ENCODE results near the gene ARHGAP33.

ARHGAP33 gene

DNA sequence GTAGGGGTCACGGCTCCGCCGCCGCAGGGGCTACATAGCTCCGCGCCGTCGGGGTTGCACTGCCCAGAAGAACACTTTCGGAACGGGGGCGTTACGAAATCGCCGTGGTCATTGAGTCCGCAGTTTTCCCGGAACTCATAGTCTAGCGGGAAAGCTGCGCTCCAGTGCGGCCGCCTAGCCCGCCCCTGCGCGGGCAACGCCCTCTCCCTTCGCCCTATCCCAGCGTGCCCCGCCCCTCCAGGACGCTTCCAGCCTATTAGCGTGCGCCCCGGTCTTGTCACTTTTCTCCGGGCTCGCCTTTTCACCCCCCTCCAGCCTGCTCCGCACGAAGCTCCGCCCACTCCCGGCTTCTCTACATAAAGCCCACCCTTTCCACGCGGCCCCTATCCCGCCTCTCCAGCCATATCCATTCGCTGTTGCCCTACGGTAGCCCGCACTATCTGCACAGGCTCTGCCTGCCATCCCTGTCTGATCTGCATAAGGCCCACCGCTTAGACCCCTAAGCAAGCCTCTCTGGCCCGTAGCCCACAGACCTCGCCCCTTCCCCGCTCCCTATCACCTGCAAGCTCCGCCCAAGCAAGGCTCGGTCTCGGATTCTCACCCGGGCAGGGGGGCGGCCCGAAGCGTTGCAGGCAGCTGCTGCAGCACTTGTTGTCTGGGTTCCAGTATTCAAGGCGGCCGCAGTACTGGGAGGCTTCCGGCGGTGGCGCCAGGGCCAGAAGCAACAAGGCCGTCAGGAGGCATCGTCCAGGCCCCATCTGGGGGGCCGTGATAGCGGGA lies 34.8 kb upstream of the ARHGAP33 start:
- peak; percentile 98 for DNase-seq (ENCODE audit: low spot score)

DNA sequence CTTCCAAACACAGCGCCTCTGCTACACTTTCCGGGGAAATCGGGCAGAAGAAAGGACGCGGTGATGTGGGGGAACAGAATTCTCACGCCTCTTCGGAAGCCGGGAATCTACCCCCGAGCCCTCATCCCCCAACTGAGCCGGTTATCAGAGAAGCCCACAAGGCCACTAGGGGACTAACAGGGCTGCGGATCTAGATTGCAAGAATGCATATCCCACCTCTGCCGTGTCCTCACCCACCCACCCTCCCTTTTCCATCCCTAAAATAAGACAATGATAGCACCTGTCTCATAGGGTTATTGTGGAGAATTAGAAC lies 34.2 kb upstream of the ARHGAP33 start:
- no peak for DNase-seq (ENCODE audit: low spot score)

GRCh38 chr19:35742121-35742724 lies 33.1 kb upstream of the ARHGAP33 start, which contains the start of gene IGFLR1:
Gene IGFLR1 (minus strand): TSS chr19:35742452. CDS start chr19:35741180, 1,272 bp downstream.
- DNase-seq (ENCODE audit: low spot score): peak; percentile 58

DNA sequence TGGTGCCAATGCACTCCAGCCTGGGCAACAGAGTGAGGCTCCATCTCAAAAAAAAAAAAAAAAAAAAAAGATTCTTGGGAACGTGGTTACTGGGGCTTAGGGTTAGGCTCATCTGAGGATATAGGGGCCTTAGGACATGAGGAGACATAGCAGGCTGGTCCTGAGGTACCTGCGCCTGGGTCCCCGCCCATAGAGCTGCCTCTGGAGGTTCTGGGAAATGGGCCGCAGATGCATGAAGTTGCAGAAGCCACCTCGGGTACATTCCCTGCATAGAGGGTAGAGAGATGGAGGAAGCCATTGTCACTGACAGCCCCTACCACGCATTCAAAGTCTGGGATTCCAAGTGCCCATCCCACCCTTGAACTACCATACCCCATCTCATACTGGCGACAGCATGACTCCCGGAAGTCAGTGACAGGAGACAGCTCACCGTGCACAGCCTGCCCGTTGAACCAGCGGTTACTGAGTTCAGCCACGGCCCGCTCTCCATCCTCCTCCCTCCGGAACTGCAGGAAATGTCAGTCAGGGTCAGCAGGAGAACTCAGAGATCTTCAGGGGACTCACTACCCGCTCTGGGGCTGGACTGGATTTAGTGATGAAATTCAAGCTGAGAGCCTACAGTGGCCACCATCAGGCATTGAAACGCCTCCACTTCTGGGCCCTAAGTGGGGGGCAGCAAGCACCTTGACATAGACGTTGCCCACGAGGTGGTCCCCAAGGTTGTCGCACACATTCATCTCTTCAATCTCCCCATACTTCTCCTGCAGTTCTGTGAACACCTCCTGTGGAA lies 31.5 kb upstream of the ARHGAP33 start:
- no peak for DNase-seq (ENCODE audit: low spot score)

DNA sequence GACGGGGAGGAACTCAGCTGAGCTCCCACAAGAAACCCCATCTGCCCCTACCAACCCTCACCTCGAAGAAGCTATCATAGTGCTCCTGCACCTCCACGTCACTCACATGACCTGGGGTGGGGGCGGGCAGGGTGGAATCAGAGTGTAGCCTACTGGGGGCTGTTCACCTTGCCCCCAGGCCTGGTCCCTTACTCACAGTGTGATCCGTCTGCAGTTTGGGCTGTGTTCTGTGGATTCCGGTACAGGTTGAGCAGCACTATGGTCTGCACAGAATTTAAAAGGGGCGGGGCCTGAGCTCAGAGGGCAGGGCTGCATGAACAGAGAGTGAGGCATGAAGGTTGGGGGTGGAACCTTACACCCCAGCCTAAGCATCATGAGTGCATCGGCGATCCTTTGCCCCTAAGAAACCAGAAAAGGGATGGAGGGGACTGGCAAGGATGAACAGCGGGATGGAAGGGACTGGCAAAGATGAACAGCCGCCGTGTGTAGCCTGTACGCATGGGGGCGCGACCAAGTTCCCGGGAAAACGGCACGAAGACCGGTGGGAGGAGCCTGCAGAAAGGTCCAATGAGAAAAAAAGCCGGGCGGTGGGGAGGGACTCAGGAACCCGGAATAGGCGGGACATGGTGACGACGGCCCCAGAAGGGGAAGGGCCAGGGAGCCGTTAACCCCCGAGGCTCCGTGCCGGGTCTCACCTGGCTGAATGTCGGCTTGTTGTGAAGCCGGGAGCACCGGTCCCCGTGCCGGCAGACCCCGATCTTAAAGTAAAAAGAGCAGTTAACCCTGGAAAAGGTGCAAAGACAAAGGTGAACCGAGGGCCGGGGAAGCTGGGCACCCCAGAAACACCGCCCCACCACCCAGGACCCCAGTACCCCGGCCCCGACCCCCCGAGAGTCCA lies 30.7 kb upstream of the ARHGAP33 start:
- peak; percentile 86 for DNase-seq (ENCODE audit: low spot score)

GRCh38 chr19:35745328-35746086 lies 29.9 kb upstream of the ARHGAP33 start, which contains the start of the genes PSENEN and U2AF1L4:
Gene PSENEN (plus strand): TSS chr19:35745651. CDS start chr19:35745931, 280 bp downstream.
Gene U2AF1L4 (minus strand): TSS chr19:35745418. CDS start chr19:35745391, 27 bp downstream.
- DNase-seq (ENCODE audit: low spot score): peak; percentile 92

- no peak for DNase-seq (ENCODE audit: low spot score)
Measured at GRCh38 chr19:35746087-35746462, 29.3 kb upstream of the ARHGAP33 start.

DNA sequence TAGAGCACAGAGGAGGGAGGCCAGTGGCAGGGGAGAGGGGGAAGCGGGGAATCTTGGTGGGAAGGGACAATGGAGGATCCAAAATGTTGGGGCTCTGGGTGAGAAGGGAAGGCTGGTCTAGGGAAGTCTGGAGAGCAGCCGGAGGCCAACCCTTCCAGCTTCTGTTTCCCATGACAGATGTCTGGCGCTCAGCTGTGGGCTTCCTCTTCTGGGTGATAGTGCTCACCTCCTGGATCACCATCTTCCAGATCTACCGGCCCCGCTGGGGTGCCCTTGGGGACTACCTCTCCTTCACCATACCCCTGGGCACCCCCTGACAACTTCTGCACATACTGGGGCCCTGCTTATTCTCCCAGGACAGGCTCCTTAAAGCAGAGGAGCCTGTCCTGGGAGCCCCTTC lies 28.8 kb upstream of the ARHGAP33 start:
- no peak for DNase-seq (ENCODE audit: low spot score)

DNA sequence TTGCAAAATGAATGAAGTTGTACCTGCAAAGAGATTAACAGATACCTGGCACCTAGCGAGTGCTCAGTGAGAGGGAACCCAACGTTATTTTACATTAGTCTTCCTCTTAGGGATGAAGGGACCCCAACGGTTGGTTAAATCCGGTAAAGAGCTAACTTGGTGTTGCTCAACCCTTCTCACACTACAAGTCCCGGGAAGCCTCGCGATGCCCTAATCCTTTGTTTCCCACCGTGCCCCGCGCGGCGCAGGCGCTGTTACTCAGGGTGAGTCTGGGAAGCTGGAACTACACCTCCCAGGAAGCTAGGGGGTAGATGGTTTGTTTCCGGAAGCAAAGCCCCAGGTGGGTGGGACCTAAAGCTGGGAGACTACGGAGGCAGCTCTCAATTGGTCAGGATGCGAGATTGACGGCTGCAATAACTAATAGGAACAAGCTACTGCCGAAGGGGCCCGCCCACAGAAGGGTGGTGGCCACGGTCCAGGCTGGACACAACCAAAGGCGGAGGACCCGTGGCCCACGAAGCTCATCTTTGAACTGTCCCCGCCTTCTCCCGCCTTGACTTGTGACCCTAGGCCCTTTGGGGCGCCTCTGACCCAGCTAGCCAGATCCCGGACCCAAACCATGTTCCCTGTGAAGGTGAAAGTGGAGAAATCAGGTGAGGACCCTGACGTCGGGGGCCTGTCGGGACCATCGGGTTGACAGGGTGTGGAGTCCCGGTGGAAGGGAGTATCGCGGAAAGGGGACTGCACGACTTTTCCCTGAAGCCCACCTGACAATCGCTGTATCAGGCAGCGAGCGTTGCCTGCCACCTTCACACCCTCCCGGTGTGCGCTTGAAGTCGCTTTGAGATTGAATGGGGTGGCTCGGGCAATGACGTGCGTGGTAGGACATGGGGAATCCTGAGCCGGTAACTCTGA lies 27.0 kb upstream of the ARHGAP33 start, which contains the start of gene LIN37:
LIN37 (plus strand) TSS at position 471 of the 915 bp plus-strand sequence; CDS start at position 620, 149 bp downstream.
- peak; percentile 93 for DNase-seq (ENCODE audit: low spot score)

DNA sequence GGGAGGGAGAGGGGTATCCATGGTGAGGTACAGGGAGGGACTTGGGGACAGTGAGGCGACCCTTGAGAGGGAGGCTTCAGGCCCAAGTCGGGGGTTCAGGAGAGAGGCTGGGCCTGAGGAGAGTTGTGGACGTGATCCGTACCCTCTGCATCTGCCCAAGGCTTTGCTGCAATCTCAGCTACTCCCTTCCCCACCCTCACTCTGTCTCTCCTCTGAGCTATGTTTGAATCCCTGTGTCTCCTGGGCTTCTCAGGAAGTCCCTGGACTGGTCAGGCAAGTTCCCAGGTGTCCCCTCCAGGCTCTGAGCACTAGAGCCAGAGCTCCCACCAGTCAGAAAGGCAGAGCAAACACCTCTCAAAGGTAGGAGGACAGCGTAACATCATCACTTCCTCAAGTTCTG lies 25.2 kb upstream of the ARHGAP33 start:
- DNase-seq (ENCODE audit: low spot score): no peak

- DNase-seq (ENCODE audit: low spot score): no peak
Measured at GRCh38 chr19:35751839-35752745, 23.3 kb upstream of the ARHGAP33 start.

- no peak for DNase-seq (ENCODE audit: low spot score)
Measured at GRCh38 chr19:35752746-35753350, 22.5 kb upstream of the ARHGAP33 start.

- DNase-seq (ENCODE audit: low spot score): no peak
Measured at GRCh38 chr19:35753634-35754369, 21.6 kb upstream of the ARHGAP33 start.

DNA sequence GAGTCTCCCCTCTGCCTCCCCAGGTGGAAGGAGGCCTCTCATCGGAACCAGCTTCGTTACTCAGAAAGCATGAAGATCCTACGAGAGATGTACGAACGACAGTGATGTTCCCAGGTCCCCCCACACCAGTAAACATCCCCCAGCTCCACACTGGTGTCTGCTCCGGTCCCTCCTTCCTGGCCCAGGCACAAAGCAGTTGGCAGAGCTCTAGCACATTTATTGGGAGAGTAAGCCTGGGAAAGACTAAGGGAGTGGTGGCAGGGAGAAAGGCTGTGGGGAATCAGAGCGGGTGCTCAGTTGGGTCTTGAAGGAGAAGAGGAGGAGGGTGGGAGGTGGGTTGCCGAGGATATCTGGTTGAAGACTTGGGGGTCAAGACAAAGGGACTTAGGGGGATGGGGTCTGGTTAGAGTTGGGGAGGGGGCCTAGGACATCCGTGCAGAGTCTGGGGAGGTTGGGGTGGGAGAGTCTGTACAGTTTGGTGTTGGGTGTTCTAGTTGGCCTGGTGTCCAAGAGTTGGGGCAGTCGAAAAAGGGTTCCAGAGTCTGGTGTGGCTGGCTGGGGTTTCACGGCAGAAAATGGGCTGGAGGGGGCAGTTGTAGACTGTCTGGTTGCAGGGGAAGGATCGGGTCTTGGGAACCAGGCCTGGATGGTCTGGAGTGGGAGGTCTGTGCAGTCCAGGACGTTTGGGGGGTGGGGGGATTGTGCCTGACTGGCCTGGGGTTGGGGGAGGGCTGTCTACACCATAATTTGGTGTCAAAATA lies 20.8 kb upstream of the ARHGAP33 start:
- no peak for DNase-seq (ENCODE audit: low spot score)

- no peak for DNase-seq (ENCODE audit: low spot score)
Measured at GRCh38 chr19:35755131-35755549, 20.2 kb upstream of the ARHGAP33 start.

- DNase-seq (ENCODE audit: low spot score): no peak
Measured at GRCh38 chr19:35755550-35756376, 19.6 kb upstream of the ARHGAP33 start.
